Common myeloid progenitor, CD34-positive (primary cell): ENCODE results near the gene GRIA1.
A peak's percentile ranks its signal among the peaks of the same experiment; 100 is the strongest.

ENCODE experiments used
- CTCF ChIA-PET: fragments of 350-600 bp; sonication (Branson Sonifier 250); formaldehyde crosslinking; loops from one replicate; lab custom pipeline; 2021; ENCODE audit warnings: antibody characterized with exemption; lab: Charles Lee
- POLR2A ChIA-PET: fragments of 350-600 bp; sonication (Branson Sonifier 250); formaldehyde crosslinking; loops from one replicate; lab custom pipeline; 2021; ENCODE audit warnings: antibody characterized with exemption; lab: Charles Lee
- DNase-seq, 3 donors: peaks; one replicate each; pipeline versions ENCODE4 v3.0.0 to v3.0.0-alpha.2; 2013
- H3K27ac ChIP-seq, 2 experiments: 1 replicate in 1 of 2; 2 replicates in 1 of 2; pipeline ENCODE4 v1.7.0; 2013; ENCODE audit warnings: inconsistent platforms in 2 of 2, low read length in 2 of 2, mild to moderate bottlenecking in 2 of 2, low read depth in 1 of 2, moderate library complexity in 1 of 2; ENCODE audit not compliant: severe bottlenecking in 2 of 2, insufficient read depth in 1 of 2, poor library complexity in 1 of 2
- H3K27me3 ChIP-seq, 5 experiments: replicated peaks in 2 of 5; 1 replicate in 3 of 5; 2 replicates in 2 of 5; pipeline versions ENCODE4 v1.6.1 to v1.7.0; 2013; ENCODE audit warnings: low read length in 4 of 5, mild to moderate bottlenecking in 2 of 5, moderate library complexity in 2 of 5, inconsistent platforms in 1 of 5; ENCODE audit not compliant: insufficient read depth in 5 of 5, control insufficient read depth in 4 of 5
- H3K36me3 ChIP-seq, 4 experiments: 1 replicate in 2 of 4; 2 replicates in 2 of 4; pipeline versions ENCODE4 v1.6.1 to v1.7.0; 2013; ENCODE audit warnings: low read length in 3 of 4, control low read depth in 1 of 4, mild to moderate bottlenecking in 1 of 4; ENCODE audit not compliant: control insufficient read depth in 4 of 4, insufficient read depth in 4 of 4
- H3K4me1 ChIP-seq, 4 experiments: 1 replicate in 3 of 4; 2 replicates in 1 of 4; pipeline versions ENCODE4 v1.6.1 to v1.7.1; 2013; ENCODE audit warnings: low read length in 3 of 4, mild to moderate bottlenecking in 3 of 4, control low read depth in 1 of 4, inconsistent platforms in 1 of 4, moderate library complexity in 1 of 4; ENCODE audit not compliant: control insufficient read depth in 4 of 4, insufficient read depth in 4 of 4; ENCODE audit errors: control extremely low read depth in 1 of 4
- H3K4me3 ChIP-seq, 7 experiments: 1 replicate in 4 of 7; 2 replicates in 3 of 7; pipeline versions ENCODE4 v1.5.1 to v1.7.0; 2013; ENCODE audit warnings: mild to moderate bottlenecking in 7 of 7, low read length in 6 of 7, moderate library complexity in 6 of 7, inconsistent platforms in 2 of 7, low read depth in 2 of 7, control low read depth in 1 of 7; ENCODE audit not compliant: insufficient read depth in 4 of 7, control insufficient read depth in 1 of 7; ENCODE audit errors: extremely low read depth in 1 of 7
- H3K9me3 ChIP-seq, 5 experiments: 1 replicate in 4 of 5; 2 replicates in 1 of 5; pipeline versions ENCODE4 v1.6.1 to v1.7.1; 2013; ENCODE audit warnings: low read length in 4 of 5, mild to moderate bottlenecking in 2 of 5, inconsistent platforms in 1 of 5, low read depth in 1 of 5, moderate library complexity in 1 of 5; ENCODE audit not compliant: control insufficient read depth in 4 of 5, insufficient read depth in 2 of 5; ENCODE audit errors: control extremely low read depth in 1 of 5
- WGBS: methylation state at CpG from one replicate; pipeline ENCODE4 v1.1.5; 2013; ENCODE audit not compliant: insufficient coverage; 5-methylcytosine and 5-hydroxymethylcytosine counted together

GRIA1 gene

GRCh38 chr5:153624451-153624765 is 133.9 kb downstream of the GRIA1 start:
- no peak overlapping the region for H3K27ac ChIP-seq
- no peak overlapping the region for H3K4me3 ChIP-seq
- H3K4me1 ChIP-seq: peaks cover 0 to 2% (median 0%) of the 10 kb centered on the region in 4 experiments
- no peaks in the 10 kb centered on the region for H3K9me3 ChIP-seq
- H3K36me3 ChIP-seq: no peaks in the 10 kb centered on the region
- CTCF ChIA-PET: no interaction called here
- POLR2A ChIA-PET: no interaction called here
- no peaks in the 10 kb centered on the region for H3K27me3 ChIP-seq
- no peak for DNase-seq
- no CpG with 5 or more reads among the region's 3 CpGs for WGBS

- H3K4me3 ChIP-seq: no peak overlapping the region
- no peak overlapping the region for H3K27ac ChIP-seq
- peaks cover 0 to 2% (median 0%) of the 10 kb centered on the region in 4 experiments for H3K4me1 ChIP-seq
- POLR2A ChIA-PET: no interaction called here
- CTCF ChIA-PET: no interaction called here
- peak in 2 of 3 donors; percentile 1 to 4 for DNase-seq
- no peaks in the 10 kb centered on the region for H3K36me3 ChIP-seq
- H3K27me3 ChIP-seq: no peaks in the 10 kb centered on the region
- no peaks in the 10 kb centered on the region for H3K9me3 ChIP-seq
- 57% methylated on average over 7 of the region's 7 CpGs for WGBS
Measured at GRCh38 chr5:153625826-153626354, 135.4 kb downstream of the GRIA1 start.

DNA sequence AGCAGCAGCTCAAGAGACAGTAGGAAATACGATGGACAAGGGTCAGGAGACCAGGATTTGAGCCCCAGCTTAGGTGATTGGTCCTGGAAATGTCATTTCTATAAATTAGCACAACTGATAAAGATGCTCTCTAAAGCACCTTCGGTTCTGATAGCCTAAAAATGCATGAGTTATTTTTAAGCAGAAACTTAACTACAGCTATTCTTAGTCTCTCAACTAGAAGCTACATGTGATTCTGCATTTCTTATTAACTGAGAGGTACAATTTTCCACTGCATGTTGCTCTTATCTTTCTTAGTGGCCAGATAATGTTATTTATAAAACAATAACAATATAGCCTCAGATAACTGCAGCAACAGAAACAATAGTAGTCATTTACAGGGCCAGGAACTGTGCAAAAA is 136.4 kb downstream of the GRIA1 start:
- Histone ChIP-seq H3K9me3 (no peaks in the 10 kb centered on the region), H3K27ac (no peak overlapping the region), H3K4me3 (no peak overlapping the region), H3K36me3 (no peaks in the 10 kb centered on the region), H3K27me3 (no peaks in the 10 kb centered on the region), H3K4me1 (peaks cover 0 to 2% (median 0%) of the 10 kb centered on the region in 4 experiments)
- WGBS: no CpG with 5 or more reads among the region's 2 CpGs
- POLR2A ChIA-PET: no interaction called here
- DNase-seq: no peak
- CTCF ChIA-PET: no interaction called here

DNA sequence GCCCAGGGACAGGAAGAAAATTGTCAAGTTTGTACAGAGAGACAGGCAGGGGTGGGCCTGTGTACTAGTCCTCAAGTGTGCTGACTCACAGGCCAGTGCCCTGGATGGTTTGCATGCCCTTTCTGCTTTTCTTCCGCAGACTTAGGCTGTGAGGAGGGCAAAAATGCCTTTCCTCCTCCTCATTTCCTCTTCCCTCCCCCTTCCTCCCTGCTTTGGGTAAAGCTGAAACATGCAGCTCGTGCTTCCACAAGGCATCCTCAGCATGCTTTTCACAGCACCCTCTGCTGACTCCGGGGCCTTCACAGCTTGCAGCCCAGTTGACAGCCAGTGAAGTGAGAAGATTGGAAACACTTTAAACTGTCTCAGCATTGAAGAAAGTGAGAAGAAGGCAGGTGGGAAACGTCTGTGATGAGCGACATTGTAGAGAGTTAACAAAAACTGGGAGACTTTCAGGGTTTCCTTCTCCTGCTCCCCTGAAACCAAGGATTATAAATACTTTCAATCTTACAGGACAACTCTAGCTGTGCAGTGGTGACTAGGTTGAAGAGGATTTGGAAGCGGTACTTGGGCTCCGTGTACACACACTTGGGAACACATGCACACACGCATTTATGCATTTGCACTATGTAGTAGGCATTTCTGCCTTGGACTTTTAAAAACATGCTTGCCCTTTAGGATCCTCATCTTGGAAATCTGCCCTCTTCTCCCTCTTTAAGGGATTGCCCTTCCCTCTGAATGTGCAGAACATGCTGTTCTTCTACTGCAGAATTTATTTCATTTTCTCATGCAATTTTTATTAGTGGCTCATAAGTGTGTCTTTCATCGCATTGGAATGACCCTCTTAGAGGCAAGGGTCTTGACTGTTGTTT is 138.8 kb downstream of the GRIA1 start:
- Histone ChIP-seq H3K36me3 (no peaks in the 10 kb centered on the region), H3K27me3 (no peaks in the 10 kb centered on the region), H3K4me1 (peaks cover 0 to 2% (median 0%) of the 10 kb centered on the region in 4 experiments), H3K27ac (no peak overlapping the region), H3K9me3 (no peaks in the 10 kb centered on the region), H3K4me3 (no peak overlapping the region)
- CTCF ChIA-PET: no interaction called here
- WGBS: 81% methylated on average over 6 of the region's 9 CpGs
- POLR2A ChIA-PET: no interaction called here
- DNase-seq: peak; percentile 8 to 58 (median 52)

GRCh38 chr5:153630546-153630945 is 140.1 kb downstream of the GRIA1 start:
- no peak for DNase-seq
- Histone ChIP-seq H3K27me3 (no peaks in the 10 kb centered on the region), H3K27ac (no peak overlapping the region), H3K36me3 (no peaks in the 10 kb centered on the region), H3K9me3 (no peaks in the 10 kb centered on the region), H3K4me1 (peaks cover 0 to 2% (median 0%) of the 10 kb centered on the region in 4 experiments), H3K4me3 (no peak overlapping the region)
- POLR2A ChIA-PET: no interaction called here
- CTCF ChIA-PET: no interaction called here

DNA sequence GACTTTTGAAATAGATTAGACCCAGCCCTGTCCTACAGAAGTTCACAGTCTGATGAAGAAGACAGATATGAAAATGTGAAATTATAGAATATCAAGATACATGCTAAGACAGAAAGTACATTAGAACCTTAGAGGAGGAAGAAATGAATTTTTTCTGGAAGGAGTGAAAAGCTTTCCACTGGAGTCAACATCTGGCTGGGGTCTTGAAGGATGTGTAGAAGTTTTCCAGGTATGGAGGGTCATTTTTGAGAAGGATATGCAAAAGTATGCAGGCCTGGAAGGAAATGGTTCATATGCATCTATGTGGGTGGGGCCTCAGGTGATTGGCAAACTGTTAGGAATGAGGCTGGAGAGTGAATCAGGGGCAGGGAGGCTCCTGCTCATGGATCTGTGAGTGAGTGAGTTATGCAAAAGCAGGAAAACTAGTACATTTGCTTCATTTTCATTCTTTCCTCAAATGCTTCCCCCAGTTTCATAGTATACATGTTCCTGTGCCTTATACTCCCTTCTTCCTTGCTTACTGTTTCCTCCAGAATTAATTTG is 142.3 kb downstream of the GRIA1 start:
- POLR2A ChIA-PET: no interaction called here
- Histone ChIP-seq H3K4me1 (peaks cover 0 to 2% (median 0%) of the 10 kb centered on the region in 4 experiments), H3K9me3 (no peaks in the 10 kb centered on the region), H3K36me3 (no peaks in the 10 kb centered on the region), H3K27ac (no peak overlapping the region), H3K4me3 (no peak overlapping the region), H3K27me3 (no peaks in the 10 kb centered on the region)
- CTCF ChIA-PET: no interaction called here
- no peak for DNase-seq

- Histone ChIP-seq H3K27ac (no peak overlapping the region), H3K36me3 (no peaks in the 10 kb centered on the region), H3K4me3 (no peak overlapping the region), H3K27me3 (no peaks in the 10 kb centered on the region), H3K4me1 (no peaks in the 10 kb centered on the region), H3K9me3 (no peaks in the 10 kb centered on the region)
- DNase-seq: no peak
- CTCF ChIA-PET: no interaction called here
- WGBS: no CpG with 5 or more reads among the region's 1 CpG
- POLR2A ChIA-PET: no interaction called here
Measured at GRCh38 chr5:153636670-153637451, 146.4 kb downstream of the GRIA1 start.
